ENCODE data around the gene RBP5. TPM values are rescaled to one million over a fixed set of nuclear protein-coding genes. Genes with fewer than 3 reads are reported as not detected.
A peak's percentile ranks its signal among the peaks of the same experiment; 100 is the strongest.

RBP5 gene
- total RNA-seq, 2 donors from 2014 or later: 19.3 to 31.2 TPM

- Mint-ChIP-seq H3K4me1 (peaks cover 2% of the 10 kb centered on the region), H3K4me3 (no peak overlapping the region), H3K36me3 (ENCODE audit: low read depth) (peaks cover 33% of the 10 kb centered on the region), H3K27me3 (ENCODE audit: insufficient read depth) (peaks cover 1% of the 10 kb centered on the region), H3K27ac (no peak overlapping the region), H3K9me3 (no peaks in the 10 kb centered on the region)
- Histone ChIP-seq H3K36me3 (ENCODE audit: control insufficient read depth, insufficient read depth, low read length) (no peaks in the 10 kb centered on the region), H3K4me3 (ENCODE audit: low read length) (no peak overlapping the region), H3K27me3 (ENCODE audit: control insufficient read depth, insufficient read depth, low read length, poor library complexity, severe bottlenecking) (no peaks in the 10 kb centered on the region), H3K9ac (ENCODE audit: extremely low read depth, low read length, poor library complexity, severe bottlenecking) (no peak overlapping the region), H3K4me1 (ENCODE audit: control insufficient read depth, insufficient read depth, low read length) (no peaks in the 10 kb centered on the region), H3K9me3 (ENCODE audit: control insufficient read depth, low read length) (no peaks in the 10 kb centered on the region), H3K27ac (ENCODE audit: low read depth, low read length) (no peak overlapping the region)
- DNase-seq: no peak
- TF ChIP-seq, protein P1, sequence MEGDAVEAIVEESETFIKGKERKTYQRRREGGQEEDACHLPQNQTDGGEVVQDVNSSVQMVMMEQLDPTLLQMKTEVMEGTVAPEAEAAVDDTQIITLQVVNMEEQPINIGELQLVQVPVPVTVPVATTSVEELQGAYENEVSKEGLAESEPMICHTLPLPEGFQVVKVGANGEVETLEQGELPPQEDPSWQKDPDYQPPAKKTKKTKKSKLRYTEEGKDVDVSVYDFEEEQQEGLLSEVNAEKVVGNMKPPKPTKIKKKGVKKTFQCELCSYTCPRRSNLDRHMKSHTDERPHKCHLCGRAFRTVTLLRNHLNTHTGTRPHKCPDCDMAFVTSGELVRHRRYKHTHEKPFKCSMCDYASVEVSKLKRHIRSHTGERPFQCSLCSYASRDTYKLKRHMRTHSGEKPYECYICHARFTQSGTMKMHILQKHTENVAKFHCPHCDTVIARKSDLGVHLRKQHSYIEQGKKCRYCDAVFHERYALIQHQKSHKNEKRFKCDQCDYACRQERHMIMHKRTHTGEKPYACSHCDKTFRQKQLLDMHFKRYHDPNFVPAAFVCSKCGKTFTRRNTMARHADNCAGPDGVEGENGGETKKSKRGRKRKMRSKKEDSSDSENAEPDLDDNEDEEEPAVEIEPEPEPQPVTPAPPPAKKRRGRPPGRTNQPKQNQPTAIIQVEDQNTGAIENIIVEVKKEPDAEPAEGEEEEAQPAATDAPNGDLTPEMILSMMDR (conservative IDR thresholded peaks at IDR 0.05): no peak
- WGBS, 2 experiments (ENCODE audit: insufficient coverage in 1 of 2, insufficient read length in 1 of 2): 91 to 94% methylated on average over 7 to 9 of the region's 9 CpGs
Measured at GRCh38 chr12:7099290-7099996, 29.2 kb downstream of the RBP5 start.

DNA sequence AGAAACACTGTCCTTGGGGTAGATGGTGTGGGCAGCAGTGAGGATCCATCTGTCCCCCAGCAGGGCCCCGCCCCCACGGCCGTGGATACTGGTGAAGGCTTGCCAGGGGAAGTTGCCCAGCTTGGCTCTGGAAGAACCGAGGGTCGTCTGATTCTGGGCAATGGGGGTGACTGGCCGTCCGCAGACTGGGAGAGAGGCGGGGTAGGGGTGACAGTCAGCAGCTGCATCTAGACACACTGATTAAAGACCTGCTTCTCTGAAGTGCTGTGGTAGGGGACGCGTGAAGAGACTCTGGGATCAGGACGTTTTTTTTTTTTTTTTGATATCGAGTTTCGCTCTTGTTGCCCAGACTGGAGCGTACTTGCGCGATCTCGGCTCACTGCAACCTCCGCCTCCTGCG lies 31.7 kb downstream of the RBP5 start:
- peak overlapping the region; percentile 37 for H3K27ac Mint-ChIP-seq
- no peaks in the 10 kb centered on the region for H3K9me3 ChIP-seq (ENCODE audit: control insufficient read depth, low read length)
- TF ChIP-seq, protein P1 (conservative IDR thresholded peaks at IDR 0.05): no peak
- no peak overlapping the region for H3K4me3 ChIP-seq (ENCODE audit: low read length)
- peaks cover 1% of the 10 kb centered on the region for H3K27me3 Mint-ChIP-seq (ENCODE audit: insufficient read depth)
- no peak overlapping the region for H3K27ac ChIP-seq (ENCODE audit: low read depth, low read length)
- 93% methylated on average over 19 of the region's 19 CpGs for WGBS, 2 experiments (ENCODE audit: insufficient coverage in 1 of 2, insufficient read length in 1 of 2)
- H3K4me1 Mint-ChIP-seq: peaks cover 7% of the 10 kb centered on the region
- H3K9ac ChIP-seq (ENCODE audit: extremely low read depth, low read length, poor library complexity, severe bottlenecking): no peak overlapping the region
- DNase-seq: no peak
- H3K9me3 Mint-ChIP-seq: no peaks in the 10 kb centered on the region
- no peaks in the 10 kb centered on the region for H3K4me1 ChIP-seq (ENCODE audit: control insufficient read depth, insufficient read depth, low read length)
- H3K4me3 Mint-ChIP-seq: no peak overlapping the region
- peaks cover 25% of the 10 kb centered on the region for H3K36me3 Mint-ChIP-seq (ENCODE audit: low read depth)
- no peaks in the 10 kb centered on the region for H3K36me3 ChIP-seq (ENCODE audit: control insufficient read depth, insufficient read depth, low read length)
- H3K27me3 ChIP-seq (ENCODE audit: control insufficient read depth, insufficient read depth, low read length, poor library complexity, severe bottlenecking): no peaks in the 10 kb centered on the region

DNA sequence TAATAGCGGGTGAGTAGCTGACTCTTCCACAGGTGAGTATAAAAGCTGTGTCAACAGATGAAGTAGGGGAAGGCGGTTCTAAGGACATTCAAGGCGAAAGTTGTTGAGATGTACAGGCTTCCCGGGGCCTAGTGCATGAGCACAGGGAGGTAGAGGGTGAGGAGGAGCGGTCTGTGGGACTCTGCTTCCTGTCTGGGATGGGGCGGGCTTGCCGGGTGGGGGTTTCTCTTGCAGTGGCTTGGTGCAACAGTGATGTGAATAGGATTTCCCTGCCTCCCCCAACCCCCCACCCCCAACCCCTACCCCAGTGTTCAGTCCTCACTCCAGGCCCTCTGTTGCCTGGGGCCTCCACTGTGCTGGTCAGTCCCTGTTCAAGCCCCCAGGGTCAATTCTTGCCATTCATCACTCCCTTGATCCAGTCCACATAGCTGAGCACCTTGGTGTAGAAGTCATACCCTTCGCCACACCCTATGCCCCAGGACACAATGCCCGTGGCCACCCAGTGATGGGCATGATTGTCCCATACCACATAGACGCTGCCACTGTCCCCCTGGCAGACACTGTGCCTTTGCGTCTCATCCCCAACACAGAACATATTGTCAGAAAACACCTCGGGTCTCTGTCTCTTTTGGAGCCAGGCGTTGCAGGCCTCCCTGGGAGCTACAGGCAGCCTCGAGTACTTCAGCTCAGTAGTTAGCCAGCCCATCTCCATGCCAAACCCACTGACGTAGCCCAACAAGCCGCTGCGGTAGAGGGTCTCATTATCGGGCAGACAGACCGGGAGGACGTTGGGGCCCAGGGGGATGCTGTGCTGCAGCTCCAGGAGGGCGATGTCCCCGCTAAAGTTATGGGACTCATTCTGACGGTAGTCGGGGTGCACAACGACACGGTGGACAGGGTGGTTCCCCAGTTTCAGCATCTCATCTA lies 32.4 kb downstream of the RBP5 start:
- Histone ChIP-seq H3K36me3 (ENCODE audit: control insufficient read depth, insufficient read depth, low read length) (no peaks in the 10 kb centered on the region), H3K4me1 (ENCODE audit: control insufficient read depth, insufficient read depth, low read length) (no peaks in the 10 kb centered on the region), H3K27ac (ENCODE audit: low read depth, low read length) (no peak overlapping the region), H3K9me3 (ENCODE audit: control insufficient read depth, low read length) (no peaks in the 10 kb centered on the region), H3K27me3 (ENCODE audit: control insufficient read depth, insufficient read depth, low read length, poor library complexity, severe bottlenecking) (no peaks in the 10 kb centered on the region), H3K4me3 (ENCODE audit: low read length) (no peak overlapping the region), H3K9ac (ENCODE audit: extremely low read depth, low read length, poor library complexity, severe bottlenecking) (no peak overlapping the region)
- no peak for DNase-seq
- Mint-ChIP-seq H3K9me3 (no peaks in the 10 kb centered on the region), H3K4me1 (peaks cover 9% of the 10 kb centered on the region), H3K27me3 (ENCODE audit: insufficient read depth) (peaks cover 1% of the 10 kb centered on the region), H3K27ac (no peak overlapping the region), H3K4me3 (no peak overlapping the region), H3K36me3 (ENCODE audit: low read depth) (peaks cover 22% of the 10 kb centered on the region)
- 92 to 93% methylated on average over 19 to 24 of the region's 26 CpGs for WGBS, 2 experiments (ENCODE audit: insufficient coverage in 1 of 2, insufficient read length in 1 of 2)
- TF ChIP-seq, protein P1 (conservative IDR thresholded peaks at IDR 0.05): no peak
